GM12865 (cell line): ENCODE measurements around the gene GATA5.

Experiments
- DNase-seq: peaks from one replicate; pipeline ENCODE4 v3.0.0; 2010; ENCODE audit warnings: low read depth
- H3K4me3 ChIP-seq: 2 replicates; pipeline ENCODE4 v1.5.1; 2011; ENCODE audit warnings: mild to moderate bottlenecking, low read depth, low read length, control low read depth
- CTCF ChIP-seq: IDR thresholded peaks from 2 replicates; pipeline ENCODE4 v1.5.1; 2011; ENCODE audit warnings: low read length, control low read depth, low read depth, inconsistent platforms; ENCODE audit not compliant: insufficient read depth; ENCODE audit errors: missing control alignments

GATA5 gene

GRCh38 chr20:62488470-62488869 lies 12.7 kb upstream of the GATA5 start:
- no peak for TF ChIP-seq CTCF
- DNase-seq: no peak
- H3K4me3 ChIP-seq: no peak overlapping the region

GRCh38 chr20:62487561-62488354 lies 12.0 kb upstream of the GATA5 start:
- TF ChIP-seq CTCF: no peak
- DNase-seq: no peak
- no peak overlapping the region for H3K4me3 ChIP-seq

GRCh38 chr20:62487118-62487517 lies 11.3 kb upstream of the GATA5 start:
- no peak for DNase-seq
- H3K4me3 ChIP-seq: no peak overlapping the region
- TF ChIP-seq CTCF: no peak

- no peak for TF ChIP-seq CTCF
- no peak overlapping the region for H3K4me3 ChIP-seq
- DNase-seq: no peak
Observed at GRCh38 chr20:62486484-62486883, 10.7 kb upstream of the GATA5 start.

- no peak for TF ChIP-seq CTCF
- no peak overlapping the region for H3K4me3 ChIP-seq
- no peak for DNase-seq
Observed at GRCh38 chr20:62485701-62486089, 9.9 kb upstream of the GATA5 start.

GRCh38 chr20:62485062-62485700 lies 9.4 kb upstream of the GATA5 start:
- no peak overlapping the region for H3K4me3 ChIP-seq
- no peak for DNase-seq
- TF ChIP-seq CTCF: no peak

- no peak overlapping the region for H3K4me3 ChIP-seq
- no peak for DNase-seq
- no peak for TF ChIP-seq CTCF
Observed at GRCh38 chr20:62484478-62484877, 8.7 kb upstream of the GATA5 start.
